Measurements from ENCODE around the gene LYSMD3.

DNA sequence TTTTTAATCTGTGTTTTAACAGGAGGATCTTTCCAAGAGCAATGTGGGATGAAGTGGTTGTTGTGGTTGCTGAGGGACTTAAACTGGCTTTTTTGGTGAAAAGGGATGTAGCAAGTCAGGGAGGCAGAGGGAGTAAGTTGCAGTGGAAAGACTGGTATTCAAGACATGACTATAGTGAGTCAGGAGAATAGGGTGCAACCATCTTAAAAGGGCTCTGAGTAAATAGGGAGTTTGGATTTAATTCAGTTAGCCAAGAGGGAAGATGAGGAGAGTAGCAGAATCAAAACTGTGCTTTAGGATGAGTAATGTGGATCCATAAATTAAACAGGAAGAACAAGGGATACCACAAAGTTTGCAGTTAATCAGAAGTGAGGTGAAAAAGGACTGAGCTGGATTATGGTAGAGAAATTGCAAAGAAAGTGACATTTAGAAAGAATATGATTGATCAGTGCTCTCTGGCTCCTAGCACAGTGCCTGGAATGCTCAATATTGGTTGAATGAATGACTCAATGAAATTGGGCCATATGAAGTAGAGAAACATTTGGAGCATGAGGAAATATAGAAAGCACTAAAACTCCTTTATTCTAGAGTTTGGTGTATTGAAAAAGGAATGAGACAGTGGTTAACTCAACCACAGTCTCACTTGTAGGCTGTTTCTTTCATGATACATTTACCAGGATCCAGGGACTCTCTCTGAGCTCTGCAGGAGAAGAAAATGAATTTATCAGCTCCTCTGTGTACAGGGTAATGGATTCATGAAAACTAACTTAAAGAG lies 49.6 kb downstream of the LYSMD3 start:
- TF ChIP-seq POLR2A (IDR thresholded peaks at IDR 0.05) (no peak), POLR2AphosphoS5 (IDR thresholded peaks at IDR 0.05) (no peak)
- TF ChIP-seq, protein P1, sequence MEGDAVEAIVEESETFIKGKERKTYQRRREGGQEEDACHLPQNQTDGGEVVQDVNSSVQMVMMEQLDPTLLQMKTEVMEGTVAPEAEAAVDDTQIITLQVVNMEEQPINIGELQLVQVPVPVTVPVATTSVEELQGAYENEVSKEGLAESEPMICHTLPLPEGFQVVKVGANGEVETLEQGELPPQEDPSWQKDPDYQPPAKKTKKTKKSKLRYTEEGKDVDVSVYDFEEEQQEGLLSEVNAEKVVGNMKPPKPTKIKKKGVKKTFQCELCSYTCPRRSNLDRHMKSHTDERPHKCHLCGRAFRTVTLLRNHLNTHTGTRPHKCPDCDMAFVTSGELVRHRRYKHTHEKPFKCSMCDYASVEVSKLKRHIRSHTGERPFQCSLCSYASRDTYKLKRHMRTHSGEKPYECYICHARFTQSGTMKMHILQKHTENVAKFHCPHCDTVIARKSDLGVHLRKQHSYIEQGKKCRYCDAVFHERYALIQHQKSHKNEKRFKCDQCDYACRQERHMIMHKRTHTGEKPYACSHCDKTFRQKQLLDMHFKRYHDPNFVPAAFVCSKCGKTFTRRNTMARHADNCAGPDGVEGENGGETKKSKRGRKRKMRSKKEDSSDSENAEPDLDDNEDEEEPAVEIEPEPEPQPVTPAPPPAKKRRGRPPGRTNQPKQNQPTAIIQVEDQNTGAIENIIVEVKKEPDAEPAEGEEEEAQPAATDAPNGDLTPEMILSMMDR (IDR thresholded peaks at IDR 0.05): no peak
